Panc1 (cell line): ENCODE data around the gene UNC45B. TPM values are rescaled to one million over a fixed set of nuclear protein-coding genes. Genes with fewer than 3 reads are reported as not detected.

ENCODE experiments used
- ATAC-seq: fragments of 200-7000 bp; cut with Tn5 transposase; 2 replicates; pipeline ENCODE4 v1.9.1; 2020; ENCODE audit warnings: mild to moderate bottlenecking, moderate library complexity
- BruUV-seq: library from RNA; stranded (reverse); fragments of 400-500 nt; replicated peaks from 2 replicates; lab custom pipeline; 2021; lab: Mats Ljungman, UMichigan
- CTCF ChIA-PET: fragments of 300-600 bp; sonication (Branson Sonifier 250); formaldehyde crosslinking; loops from one replicate; lab custom pipeline; 2022; ENCODE audit warnings: antibody characterized with exemption; lab: Charles Lee
- POLR2A ChIA-PET: fragments of 300-600 bp; sonication (Branson Sonifier 250); formaldehyde crosslinking; loops from one replicate; lab custom pipeline; 2022; ENCODE audit warnings: antibody characterized with exemption; lab: Charles Lee
- DNase-seq: peaks from one replicate; pipeline ENCODE4 v3.0.0-alpha.2; 2010; ENCODE audit warnings: low read depth, low spot score
- H3K27ac ChIP-seq: 2 replicates; pipeline ENCODE4 v1.5.1; 2011; ENCODE audit warnings: mild to moderate bottlenecking, low read length, inconsistent platforms
- H3K27me3 ChIP-seq: fragments of 200-500 bp; sonication (Bioruptor generic); 2 replicates; pipeline ENCODE4 v1.6.0; 2014; ENCODE audit warnings: low read length, inconsistent platforms; ENCODE audit not compliant: control insufficient read depth, insufficient read depth
- H3K36me3 ChIP-seq: fragments of 200-500 bp; sonication (Bioruptor generic); 2 replicates; pipeline ENCODE4 v1.5.1; 2014; ENCODE audit warnings: inconsistent platforms, mild to moderate bottlenecking, low read length, moderate library complexity; ENCODE audit not compliant: control insufficient read depth, insufficient read depth
- H3K4me1 ChIP-seq: 2 replicates; pipeline ENCODE4 v1.5.1; 2011; ENCODE audit warnings: inconsistent platforms, mild to moderate bottlenecking, low read length, moderate library complexity; ENCODE audit not compliant: control insufficient read depth, insufficient read depth
- H3K4me3 ChIP-seq, 2 experiments: 2 replicates each; pipeline ENCODE4 v1.5.1; 2011 to 2012; ENCODE audit warnings: low read depth in 2 of 2, low read length in 2 of 2, mild to moderate bottlenecking in 2 of 2, inconsistent platforms in 1 of 2, moderate library complexity in 1 of 2
- H3K9me3 ChIP-seq: fragments of 200-500 bp; sonication (Bioruptor generic); 2 replicates; pipeline ENCODE4 v1.5.1; 2014; ENCODE audit warnings: low read depth, mild to moderate bottlenecking, inconsistent platforms, low read length, moderate library complexity; ENCODE audit not compliant: control insufficient read depth, insufficient read depth
- CTCF ChIP-seq: fragments of 450-650 bp; IDR thresholded peaks from 2 replicates; pipeline ENCODE4 v1.5.1; 2017; ENCODE audit warnings: mild to moderate bottlenecking
- POLR2AphosphoS5 ChIP-seq: IDR thresholded peaks from 2 replicates; pipeline ENCODE4 v1.6.1; 2012; ENCODE audit warnings: mild to moderate bottlenecking, low read depth, low read length, moderate library complexity
- REST ChIP-seq, 2 experiments: IDR thresholded peaks; 2 replicates each; pipeline ENCODE4 v1.6.1; 2011 to 2012; ENCODE audit warnings: low read depth in 2 of 2, control low read depth in 1 of 2, low read length in 1 of 2, mild to moderate bottlenecking in 1 of 2, moderate library complexity in 1 of 2; ENCODE audit not compliant: insufficient read depth in 1 of 2
- SIN3A ChIP-seq: IDR thresholded peaks from 2 replicates; pipeline ENCODE4 v1.6.1; 2012; ENCODE audit warnings: low read depth, mild to moderate bottlenecking, low read length, moderate library complexity, borderline replicate concordance; ENCODE audit not compliant: insufficient read depth
- TCF7L2 ChIP-seq: IDR thresholded peaks from 2 replicates; pipeline ENCODE4 v1.6.1; 2011; ENCODE audit warnings: mild to moderate bottlenecking, low read depth, low read length, inconsistent platforms
- in situ Hi-C: cut with HindIII; loops from 2 replicates; pipeline ENCODE4 v1.10.0; 2016; ENCODE audit warnings: low sequenced_read_pairs, low pct_unique_long_range_greater_than_20kb
- intact Hi-C: fragments of 100-400 bp; cut with micrococcal nuclease; formaldehyde crosslinking; loops from one replicate; pipeline ENCODE4 v1.10.0; 2022; ENCODE audit not compliant: unreplicated experiment
- total RNA-seq: library from RNA; stranded (reverse); gene quantifications from one replicate; pipeline ENCODE4 v1.2.1, GENCODE V29; 2021; ENCODE audit not compliant: unreplicated experiment

UNC45B gene
- total RNA-seq, 1 experiment from 2014 or later: not detected

- intact Hi-C loops: loop anchor here (5.0 kb wide), 2 partner anchors 575 to 695 kb away; no protein-coding TSS in a partner anchor
- ATAC-seq: no peak
- BruUV-seq: no TSS peak
These were observed 30.8 kb upstream of the UNC45B start for GRCh38 chr17:35116845-35117244.

GRCh38 chr17:35117984-35118383, 29.6 kb upstream of the UNC45B start:
- no peaks in the 10 kb centered on the region for H3K27me3 ChIP-seq
- in situ Hi-C loops: no loop called here
- no TSS peak for BruUV-seq
- DNase-seq: no peak
- 0 out of 2 replicates have a peak overlapping the region, but pooled peaks have one; percentile 6 for H3K27ac ChIP-seq
- intact Hi-C loops: loop anchor here (2.0 to 5.0 kb wide), 3 partner anchors 119 to 696 kb away; no protein-coding TSS in a partner anchor
- POLR2A ChIA-PET: interaction anchor here (0.6 kb wide), 1 partner anchor 621 kb away, joined by 3 read pairs; no protein-coding TSS in a partner anchor
- CTCF ChIA-PET: interaction anchor here (1.4 kb wide), 1 partner anchor 119 kb away, joined by 3 read pairs; no protein-coding TSS in a partner anchor
- TF ChIP-seq CTCF (no peak; the same call in 1 of the 2 replicates), POLR2AphosphoS5 (no peak), TCF7L2 (no peak), SIN3A (no peak), REST (IDR thresholded peaks at IDR 0.05; ENCODE audit: insufficient read depth in 1 of 2, low read depth in 2 of 2, low read length in 1 of 2) (no peak)
- no peak for ATAC-seq
- H3K4me3 ChIP-seq: peak overlapping the region in 1 of 2 experiments; percentile 68; a peak in 1 of 4 replicates
- H3K9me3 ChIP-seq: no peaks in the 10 kb centered on the region
- peaks cover 11% of the 10 kb centered on the region; the same call in 1 of the 2 replicates for H3K4me1 ChIP-seq
- H3K36me3 ChIP-seq: no peaks in the 10 kb centered on the region

More at GRCh38 chr17:35116845-35117244, 30.8 kb upstream of the UNC45B start:
- TF ChIP-seq TCF7L2 (no peak), POLR2AphosphoS5 (no peak), SIN3A (no peak), REST (IDR thresholded peaks at IDR 0.05; ENCODE audit: insufficient read depth in 1 of 2, low read depth in 2 of 2, low read length in 1 of 2) (no peak), CTCF (no peak)
- Histone ChIP-seq H3K36me3 (no peaks in the 10 kb centered on the region), H3K27me3 (no peaks in the 10 kb centered on the region), H3K4me3 (no peak overlapping the region), H3K27ac (no peak overlapping the region), H3K4me1 (peaks cover 11% of the 10 kb centered on the region; the same call in 1 of the 2 replicates), H3K9me3 (no peaks in the 10 kb centered on the region)
- no peak for DNase-seq
- in situ Hi-C loops: no loop called here
- CTCF ChIA-PET: no interaction called here
- POLR2A ChIA-PET: interaction anchor here (0.7 kb wide), 1 partner anchor 53 kb away, joined by 4 read pairs; no protein-coding TSS in a partner anchor
